ENCODE measurements around the gene OVCA2. TPM values are rescaled to one million over a fixed set of nuclear protein-coding genes. Genes with fewer than 3 reads are reported as not detected.

The OVCA2 gene
- total and polyA plus RNA-seq, 4 donors: 11.1 to 55.4 (median 37.4) TPM

GRCh38 chr17:2089021-2089422 is 47.2 kb downstream of the OVCA2 start:
- 25 to 36% methylated on average over 8 of the region's 8 CpGs for WGBS, 2 donors
- DNase-seq (peak; percentile 52 to 80 (median 78)), ATAC-seq (ENCODE audit: insufficient read depth, low FRiP score) (no peak)
- H3K4me1 ChIP-seq (ENCODE audit: control insufficient read depth in 5 of 5, insufficient read depth in 5 of 5, low read length in 5 of 5): peaks cover 22 to 73% (median 51%) of the 10 kb centered on the region in 5 donors
- no peaks in the 10 kb centered on the region for H3K36me3 ChIP-seq (ENCODE audit: control insufficient read depth in 4 of 4, insufficient read depth in 4 of 4, low read length in 4 of 4)
- peak overlapping the region in 1 of 2 donors; percentile 91 for H3K9ac ChIP-seq (ENCODE audit: insufficient read depth in 1 of 2, low read length in 2 of 2)
- no peaks in the 10 kb centered on the region for H3K27me3 ChIP-seq (ENCODE audit: control insufficient read depth in 3 of 3, insufficient read depth in 3 of 3, low read length in 2 of 3)
- no peak overlapping the region for H3K4me3 ChIP-seq
- no peaks in the 10 kb centered on the region for H3K9me3 ChIP-seq (ENCODE audit: control insufficient read depth in 4 of 4, insufficient read depth in 3 of 4, low read length in 3 of 4)
- peak overlapping the region; percentile 81 to 82 for H3K27ac ChIP-seq (ENCODE audit: low read depth in 1 of 2, low read length in 1 of 2)
- TF ChIP-seq, protein P1, sequence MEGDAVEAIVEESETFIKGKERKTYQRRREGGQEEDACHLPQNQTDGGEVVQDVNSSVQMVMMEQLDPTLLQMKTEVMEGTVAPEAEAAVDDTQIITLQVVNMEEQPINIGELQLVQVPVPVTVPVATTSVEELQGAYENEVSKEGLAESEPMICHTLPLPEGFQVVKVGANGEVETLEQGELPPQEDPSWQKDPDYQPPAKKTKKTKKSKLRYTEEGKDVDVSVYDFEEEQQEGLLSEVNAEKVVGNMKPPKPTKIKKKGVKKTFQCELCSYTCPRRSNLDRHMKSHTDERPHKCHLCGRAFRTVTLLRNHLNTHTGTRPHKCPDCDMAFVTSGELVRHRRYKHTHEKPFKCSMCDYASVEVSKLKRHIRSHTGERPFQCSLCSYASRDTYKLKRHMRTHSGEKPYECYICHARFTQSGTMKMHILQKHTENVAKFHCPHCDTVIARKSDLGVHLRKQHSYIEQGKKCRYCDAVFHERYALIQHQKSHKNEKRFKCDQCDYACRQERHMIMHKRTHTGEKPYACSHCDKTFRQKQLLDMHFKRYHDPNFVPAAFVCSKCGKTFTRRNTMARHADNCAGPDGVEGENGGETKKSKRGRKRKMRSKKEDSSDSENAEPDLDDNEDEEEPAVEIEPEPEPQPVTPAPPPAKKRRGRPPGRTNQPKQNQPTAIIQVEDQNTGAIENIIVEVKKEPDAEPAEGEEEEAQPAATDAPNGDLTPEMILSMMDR (IDR thresholded peaks at IDR 0.05; ENCODE audit: control extremely low read depth, extremely low read depth): no peak

DNA sequence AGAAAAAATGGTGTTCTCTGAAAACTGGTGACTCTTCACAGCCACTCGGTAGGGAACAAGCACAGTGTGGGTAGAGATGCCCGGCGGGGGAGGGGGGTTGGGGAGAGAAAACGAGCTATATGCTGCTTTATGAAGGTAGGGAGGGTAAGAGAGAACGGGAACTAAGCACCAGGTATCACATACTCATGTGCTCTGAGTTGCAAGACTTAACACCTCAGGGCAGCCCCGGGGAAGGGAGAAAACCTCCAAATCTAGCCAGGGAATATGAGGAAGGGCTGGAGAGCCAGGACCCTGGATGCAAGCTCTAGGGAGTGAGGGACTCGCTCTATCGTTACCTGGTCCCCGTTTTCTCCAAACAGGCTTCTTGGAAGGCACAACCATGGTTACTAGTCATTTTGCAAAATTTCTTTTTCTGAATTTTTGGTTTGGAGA is 48.4 kb downstream of the OVCA2 start:
- peak overlapping the region; percentile 46 to 69 for H3K27ac ChIP-seq (ENCODE audit: low read depth in 1 of 2, low read length in 1 of 2)
- peak overlapping the region in 1 of 2 donors; percentile 0 for H3K9ac ChIP-seq (ENCODE audit: insufficient read depth in 1 of 2, low read length in 2 of 2)
- H3K9me3 ChIP-seq (ENCODE audit: control insufficient read depth in 4 of 4, insufficient read depth in 3 of 4, low read length in 3 of 4): no peaks in the 10 kb centered on the region
- no peak for ATAC-seq (ENCODE audit: insufficient read depth, low FRiP score)
- H3K4me1 ChIP-seq (ENCODE audit: control insufficient read depth in 5 of 5, insufficient read depth in 5 of 5, low read length in 5 of 5): peaks cover 14 to 68% (median 43%) of the 10 kb centered on the region in 5 donors
- no peak for DNase-seq
- TF ChIP-seq, protein P1 (IDR thresholded peaks at IDR 0.05; ENCODE audit: control extremely low read depth, extremely low read depth): no peak
- H3K4me3 ChIP-seq: no peak overlapping the region
- 53 to 59% methylated on average over 9 of the region's 9 CpGs for WGBS, 2 donors
- H3K36me3 ChIP-seq (ENCODE audit: control insufficient read depth in 4 of 4, insufficient read depth in 4 of 4, low read length in 4 of 4): peaks cover 0 to 2% (median 0%) of the 10 kb centered on the region in 4 donors
- no peaks in the 10 kb centered on the region for H3K27me3 ChIP-seq (ENCODE audit: control insufficient read depth in 3 of 3, insufficient read depth in 3 of 3, low read length in 2 of 3)

GRCh38 chr17:2090804-2091534 is 49.1 kb downstream of the OVCA2 start:
- Histone ChIP-seq H3K9ac (ENCODE audit: insufficient read depth in 1 of 2, low read length in 2 of 2) (peak overlapping the region in 1 of 2 donors; percentile 50), H3K9me3 (ENCODE audit: control insufficient read depth in 4 of 4, insufficient read depth in 3 of 4, low read length in 3 of 4) (no peaks in the 10 kb centered on the region), H3K27me3 (ENCODE audit: control insufficient read depth in 3 of 3, insufficient read depth in 3 of 3, low read length in 2 of 3) (no peaks in the 10 kb centered on the region), H3K4me3 (no peak overlapping the region), H3K4me1 (ENCODE audit: control insufficient read depth in 5 of 5, insufficient read depth in 5 of 5, low read length in 5 of 5) (peaks cover 9 to 64% (median 39%) of the 10 kb centered on the region in 5 donors), H3K27ac (ENCODE audit: low read depth in 1 of 2, low read length in 1 of 2) (peak overlapping the region; percentile 25 to 35), H3K36me3 (ENCODE audit: control insufficient read depth in 4 of 4, insufficient read depth in 4 of 4, low read length in 4 of 4) (peaks cover 0 to 2% (median 0%) of the 10 kb centered on the region in 4 donors)
- ATAC-seq (ENCODE audit: insufficient read depth, low FRiP score): no peak
- TF ChIP-seq, protein P1 (IDR thresholded peaks at IDR 0.05; ENCODE audit: control extremely low read depth, extremely low read depth): no peak
- 46 to 49% methylated on average over 2 of the region's 2 CpGs for WGBS, 2 donors
- peak; percentile 91 to 95 (median 94) for DNase-seq
